Measurements from ENCODE around the gene LRP3.
A peak's percentile ranks its signal among the peaks of the same experiment; 100 is the strongest.
"Not testable (repeated sequence)": the region's sequence is repeated elsewhere in the genome, so short reads cannot be mapped to it uniquely, and the experiment has no call there.

The LRP3 gene

DNA sequence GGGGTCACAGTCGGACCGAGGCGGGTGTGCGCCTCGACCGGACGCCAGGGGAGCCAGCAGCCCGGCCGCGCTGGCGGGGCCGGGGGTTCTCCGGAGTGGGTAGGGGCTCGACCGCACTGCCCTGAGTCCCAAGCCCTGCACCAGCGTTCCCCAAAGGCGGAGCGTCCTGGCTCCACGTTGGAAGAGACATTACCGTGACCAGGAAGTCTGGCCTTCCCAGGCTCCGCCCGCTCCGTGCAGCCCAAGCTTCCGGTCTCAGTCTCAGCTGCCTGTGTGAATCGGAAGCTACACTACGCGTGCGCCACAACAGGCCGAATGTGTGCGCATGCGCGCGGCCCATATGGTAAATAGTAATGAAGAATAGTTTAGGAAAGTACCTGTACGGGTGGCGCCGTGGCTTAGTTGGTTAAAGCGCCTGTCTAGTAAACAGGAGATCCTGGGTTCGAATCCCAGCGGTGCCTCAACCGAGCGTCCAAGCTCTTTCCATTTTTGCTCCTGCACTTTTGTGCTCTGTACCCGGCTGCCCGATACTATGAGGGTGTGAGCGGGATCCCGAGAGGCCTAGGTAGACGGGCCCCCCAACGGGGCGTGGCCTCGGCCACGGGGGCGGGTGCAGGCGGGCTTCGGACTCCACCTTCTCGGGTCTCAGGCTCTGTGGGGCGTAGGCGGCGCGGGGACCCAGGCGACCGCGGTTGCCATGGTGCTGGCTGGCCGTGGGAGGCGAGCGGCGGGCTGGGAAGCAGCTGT lies 17.3 kb upstream of the LRP3 start:
- peak; percentile 96 for DNase-seq

DNA sequence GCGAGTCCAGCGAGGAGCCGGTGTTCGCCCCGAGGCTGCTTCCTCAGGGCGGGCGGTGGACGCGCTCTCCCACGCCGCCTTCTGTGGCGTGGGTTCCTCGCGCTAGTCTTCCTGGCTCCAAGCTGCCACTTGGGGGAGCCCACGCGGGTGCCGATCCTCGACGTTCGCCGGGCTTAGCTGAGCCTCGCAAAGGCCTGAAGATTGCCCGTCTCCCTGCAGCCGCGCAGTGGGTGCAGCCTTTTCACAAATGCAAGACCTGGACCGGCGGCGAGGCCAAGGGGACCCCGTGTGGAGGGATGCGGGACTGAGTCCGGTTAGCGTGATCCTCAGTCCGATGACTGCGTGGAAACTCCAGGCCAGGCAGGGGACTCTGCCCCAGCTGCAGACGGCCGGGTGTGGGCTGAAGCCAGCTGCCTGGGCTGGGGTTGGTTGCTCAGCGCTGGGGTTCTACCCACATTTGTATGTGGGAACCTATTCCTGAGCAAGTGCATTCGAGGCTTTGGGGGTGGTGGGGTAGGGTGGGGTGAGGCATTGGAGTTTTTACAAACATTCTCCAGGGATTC lies 16.6 kb upstream of the LRP3 start:
- DNase-seq: no peak

DNA sequence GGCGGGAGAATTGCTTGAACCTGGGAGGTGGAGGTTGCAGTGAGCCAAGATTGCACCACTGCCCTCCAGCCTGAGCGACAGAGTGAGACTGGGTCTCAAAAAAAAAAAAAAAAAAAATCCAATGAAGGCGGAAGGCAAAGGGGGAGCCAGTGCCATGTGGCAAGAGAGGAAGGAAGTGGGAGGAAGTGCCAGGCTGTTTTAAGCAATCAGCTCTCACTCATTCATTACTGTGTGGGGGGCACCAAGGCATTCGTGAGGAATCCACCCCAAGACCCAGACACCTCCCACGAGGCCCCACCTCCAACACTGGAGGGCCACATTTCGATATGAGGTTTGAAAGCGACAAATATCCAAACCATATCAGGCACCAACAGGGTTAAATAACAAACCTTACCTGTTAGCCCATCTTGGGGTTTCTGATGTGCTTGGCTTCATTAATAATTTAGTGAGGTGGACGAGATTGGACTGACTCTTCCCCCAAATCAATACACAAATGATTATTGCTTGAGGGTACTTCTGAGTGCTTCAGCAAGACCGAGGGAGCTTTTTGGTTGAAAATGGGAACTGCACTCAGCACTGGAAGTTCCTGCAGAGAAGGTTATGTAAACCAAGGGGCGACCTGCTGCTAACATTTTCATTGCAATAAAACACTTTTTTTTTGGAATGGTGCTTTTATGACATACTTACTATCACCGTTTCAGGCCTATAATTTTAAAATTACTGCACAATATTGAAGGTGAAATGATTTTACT lies 7.5 kb upstream of the LRP3 start:
- peak; percentile 16 for DNase-seq

DNA sequence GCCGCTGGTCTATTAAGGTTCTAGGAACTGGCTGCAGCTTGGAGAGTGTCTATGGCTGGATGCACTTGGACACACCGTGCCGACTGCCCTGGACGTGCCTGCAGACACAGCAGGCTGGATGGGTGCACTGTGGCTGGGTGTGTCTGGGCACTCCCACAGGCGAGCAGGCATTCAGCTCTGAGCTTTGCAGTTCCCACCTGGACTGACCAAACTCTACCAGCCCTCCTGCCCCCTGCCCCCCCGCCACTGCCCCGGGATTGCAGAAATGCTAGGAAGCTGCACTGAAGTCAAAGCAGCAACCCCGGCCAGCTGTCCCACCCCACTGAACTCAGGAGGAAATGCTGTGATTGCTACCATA lies 7.0 kb upstream of the LRP3 start:
- no peak for DNase-seq

DNA sequence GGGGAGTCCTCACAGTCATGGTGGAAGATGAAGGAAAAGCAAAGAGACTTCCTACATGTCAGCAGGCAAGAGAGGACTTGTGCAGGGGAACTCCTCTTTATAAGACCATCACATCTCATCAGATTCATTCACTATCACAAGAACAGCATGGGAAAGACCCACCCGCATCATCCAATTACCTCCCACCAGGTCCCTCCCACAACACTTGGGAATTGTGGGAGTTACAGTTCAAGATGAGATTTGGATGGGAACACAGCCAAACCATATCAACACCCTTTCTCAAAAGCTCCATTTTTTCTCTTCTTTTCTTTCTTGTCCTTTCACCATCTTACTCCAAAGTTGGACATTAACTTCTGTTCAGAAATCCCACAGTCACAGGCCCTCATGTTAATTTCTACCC lies 4.7 kb upstream of the LRP3 start:
- no peak for DNase-seq

DNA sequence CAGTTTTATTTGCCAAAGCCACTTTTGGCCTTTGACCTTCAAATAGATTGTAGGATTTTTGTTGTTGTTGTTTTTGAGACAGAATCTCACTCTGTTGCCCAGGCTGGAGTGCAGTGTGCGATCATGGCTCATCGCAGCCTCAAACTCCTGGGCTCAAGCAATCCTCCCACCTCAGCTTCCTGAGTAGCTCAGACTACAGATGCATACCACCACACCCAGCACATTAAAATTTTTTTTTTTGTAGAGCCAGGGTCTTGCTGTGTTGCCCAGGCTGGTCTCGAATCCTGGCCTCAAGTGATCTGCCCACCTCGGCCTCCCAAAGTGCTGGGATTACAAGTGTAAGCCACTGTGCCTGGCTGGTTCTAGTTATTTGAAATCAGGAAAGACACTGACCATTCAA lies 3.0 kb upstream of the LRP3 start:
- not testable (repeated sequence) for DNase-seq

DNA sequence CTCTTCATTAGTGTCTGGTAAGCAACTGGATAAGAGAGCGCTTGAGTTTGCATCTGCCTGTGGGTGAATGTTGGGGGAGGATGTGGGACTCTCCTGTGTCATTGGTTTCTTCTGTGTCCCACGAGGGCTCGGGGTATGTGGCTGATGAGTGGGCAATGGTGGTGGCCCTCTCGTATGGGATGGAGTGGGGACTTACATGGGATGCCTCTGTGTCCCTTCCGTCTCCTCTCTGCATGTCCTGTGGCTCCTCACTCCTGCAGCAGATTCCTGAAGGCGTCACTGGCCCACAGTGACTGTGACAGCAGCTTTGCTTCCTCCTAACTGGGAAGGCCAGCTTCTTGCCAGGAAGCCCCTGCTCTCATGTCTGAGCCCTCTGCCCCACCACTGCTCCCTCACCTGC lies 2.6 kb upstream of the LRP3 start:
- no peak for DNase-seq

DNA sequence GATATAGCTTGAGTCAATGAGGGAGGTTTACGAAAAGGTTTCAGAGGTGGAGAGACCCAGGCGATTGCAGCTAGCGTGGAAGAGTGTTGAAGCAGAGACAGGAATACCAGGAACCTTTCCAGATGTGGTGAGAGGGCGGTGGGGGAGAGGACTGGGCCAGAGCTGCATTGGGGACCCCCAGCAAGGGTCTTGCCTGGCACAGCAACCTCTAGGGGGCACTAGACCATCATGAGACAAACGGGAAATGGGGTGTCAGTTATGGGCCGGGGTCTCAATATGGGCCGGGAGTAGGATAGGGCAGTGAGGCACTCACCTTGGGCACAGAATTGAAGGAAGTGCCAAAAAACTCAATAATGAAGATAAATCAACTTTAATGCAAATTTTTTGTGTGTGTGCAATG lies 2.1 kb upstream of the LRP3 start:
- DNase-seq: no peak

DNA sequence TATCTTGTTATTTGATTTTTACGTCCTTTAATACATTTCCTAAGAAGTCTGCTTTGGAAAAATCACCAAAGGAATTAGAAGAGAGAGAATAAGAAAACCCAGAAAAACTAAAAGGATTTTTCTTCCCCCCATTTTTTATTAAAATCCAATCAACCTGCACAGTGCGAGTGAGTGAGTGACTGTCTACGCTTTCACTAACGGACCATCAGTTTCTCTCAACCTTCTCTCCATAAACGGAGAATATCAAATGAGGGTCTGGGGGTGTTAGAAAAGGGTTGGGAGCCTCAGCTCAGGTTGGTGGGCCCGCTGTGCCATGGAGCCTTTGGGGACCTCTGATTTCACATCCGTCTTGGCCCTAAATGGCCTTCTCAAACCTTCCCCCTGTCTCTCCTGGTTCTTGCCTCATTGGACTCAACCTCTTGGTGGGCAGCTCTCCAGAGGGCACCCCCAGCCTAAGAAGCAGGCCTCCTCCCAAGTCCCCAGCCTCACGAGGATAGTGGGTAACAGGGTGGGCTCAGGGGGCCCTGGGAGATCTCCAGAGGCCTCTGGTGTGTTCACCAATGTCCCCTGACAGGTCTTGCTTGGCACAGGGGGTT lies 763 bp upstream of the LRP3 start:
- DNase-seq: no peak

DNA sequence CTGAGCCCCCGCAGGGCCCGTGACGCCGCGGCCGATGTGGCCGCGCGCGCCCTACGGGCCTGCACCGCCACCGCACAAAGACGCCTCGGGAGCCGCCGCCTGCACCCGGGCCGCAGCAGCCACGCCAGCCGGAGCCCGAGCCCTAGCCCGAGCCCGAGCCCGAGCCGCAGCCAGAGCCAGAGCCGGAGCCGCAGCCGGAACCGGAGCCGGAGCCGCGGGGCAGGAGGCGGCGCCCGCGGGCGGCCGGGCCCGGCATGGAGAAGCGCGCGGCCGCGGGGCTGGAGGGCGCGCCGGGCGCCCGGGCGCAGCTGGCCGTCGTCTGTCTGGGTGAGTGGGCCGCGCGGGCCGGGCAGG lies 379 bp downstream of the LRP3 start:
- DNase-seq: no peak

DNA sequence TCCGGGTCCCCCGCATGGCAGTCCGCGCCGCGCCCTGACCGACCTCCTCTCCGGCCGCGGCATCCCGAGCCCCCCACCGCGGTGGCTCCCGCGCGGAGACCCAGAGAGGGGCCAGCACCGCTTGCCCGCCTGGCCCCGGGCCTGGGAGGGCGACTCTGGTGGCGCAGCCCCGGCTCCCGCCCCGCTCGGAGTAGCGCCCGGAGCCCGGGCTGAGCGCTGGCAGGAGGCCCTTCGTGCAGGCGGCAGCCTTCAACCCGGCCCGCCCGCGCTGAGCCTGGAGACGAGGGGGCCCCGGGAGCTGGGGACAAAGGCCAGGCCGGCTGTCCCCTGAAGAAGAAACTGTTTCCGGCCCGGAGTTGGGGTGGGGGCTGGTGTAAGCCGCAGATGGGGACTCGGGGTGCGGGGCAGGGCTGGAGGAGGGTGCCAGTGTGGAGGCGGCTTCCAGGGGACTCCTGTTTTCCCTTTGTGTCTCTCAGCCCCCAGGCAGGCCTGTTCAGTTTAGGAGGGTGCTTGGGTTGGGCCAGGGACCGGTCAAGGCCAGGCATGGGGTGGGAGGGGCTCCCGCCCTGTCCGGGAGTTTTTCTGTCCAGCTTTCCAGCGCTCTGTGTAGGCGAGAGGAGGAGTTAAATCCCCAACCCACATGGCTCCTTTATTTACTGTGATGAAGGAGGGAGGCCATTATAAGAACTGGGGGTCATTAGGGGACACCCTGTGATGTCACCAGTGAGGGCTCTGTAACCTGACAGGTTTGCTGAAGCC lies 935 bp downstream of the LRP3 start:
- no peak for DNase-seq

DNA sequence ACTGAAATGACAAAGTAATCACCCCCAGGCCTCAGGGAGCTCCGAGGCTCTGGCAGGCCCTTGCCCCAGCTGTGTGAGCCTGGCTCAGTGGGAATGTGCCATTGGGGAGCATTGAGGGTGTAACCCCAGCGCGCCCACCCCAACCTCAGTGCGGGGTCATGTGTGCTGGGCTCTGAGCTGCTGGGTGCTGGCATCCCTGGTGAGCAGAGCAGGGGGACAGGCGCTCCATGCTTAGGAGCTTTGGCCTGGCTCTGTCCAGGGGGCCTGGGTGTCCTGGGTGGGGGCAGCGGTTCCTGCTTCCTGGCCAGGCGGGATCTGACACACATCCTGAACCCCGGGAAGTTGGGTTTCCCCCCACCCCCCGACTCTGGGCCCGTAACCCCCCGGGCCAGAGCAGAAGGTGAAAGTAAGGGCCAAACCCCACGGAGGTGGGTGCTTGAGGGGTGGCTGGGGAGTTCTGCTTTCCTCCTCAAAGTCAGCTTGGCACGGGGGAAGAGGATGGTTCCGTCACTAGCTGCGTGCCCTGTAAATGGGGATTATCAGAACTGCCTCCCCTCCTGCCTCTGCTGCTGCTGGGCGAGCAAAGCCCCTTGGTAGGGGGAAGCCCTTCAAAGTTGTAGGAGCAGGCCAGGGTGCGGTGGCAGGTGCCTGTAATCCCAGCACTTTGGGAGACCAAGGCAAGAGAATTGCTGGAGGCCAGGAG lies 1.7 kb downstream of the LRP3 start:
- DNase-seq: no peak

DNA sequence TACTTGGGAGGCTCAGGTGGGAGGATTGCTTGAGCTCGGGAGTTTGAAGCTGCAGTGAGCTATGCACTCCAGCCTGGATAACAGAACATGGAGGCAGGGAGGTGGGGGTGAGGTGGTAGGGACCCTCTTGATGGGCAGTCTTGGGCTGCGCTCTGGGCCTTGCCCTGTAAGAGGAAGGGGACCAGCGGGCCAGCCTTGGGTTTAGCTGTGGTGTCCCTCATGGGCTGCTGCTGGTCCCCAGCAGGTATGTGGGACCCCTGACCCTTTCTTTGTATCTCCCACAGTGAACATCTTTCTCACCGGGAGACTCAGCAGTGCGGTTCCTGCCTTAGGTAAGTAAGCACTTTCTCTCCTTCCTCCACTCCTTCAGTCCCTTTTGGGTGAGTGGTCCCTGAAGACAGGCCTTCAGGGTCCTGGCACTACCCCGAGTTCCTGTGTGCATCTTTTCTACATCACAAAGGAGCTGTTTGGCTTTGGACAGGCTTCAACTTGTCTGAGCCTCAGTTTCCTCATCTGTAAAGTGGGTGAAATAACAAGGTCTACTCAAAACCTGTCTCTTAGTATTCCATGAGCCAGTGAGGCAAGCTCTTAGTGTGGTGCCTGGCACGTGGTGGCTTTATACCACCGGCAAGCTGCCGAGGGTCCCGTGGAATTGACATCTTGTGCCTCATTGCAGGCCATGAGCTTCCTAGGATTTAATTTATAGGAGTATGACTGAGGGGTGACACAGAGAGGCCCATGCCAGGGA lies 2.5 kb downstream of the LRP3 start:
- no peak for DNase-seq

DNA sequence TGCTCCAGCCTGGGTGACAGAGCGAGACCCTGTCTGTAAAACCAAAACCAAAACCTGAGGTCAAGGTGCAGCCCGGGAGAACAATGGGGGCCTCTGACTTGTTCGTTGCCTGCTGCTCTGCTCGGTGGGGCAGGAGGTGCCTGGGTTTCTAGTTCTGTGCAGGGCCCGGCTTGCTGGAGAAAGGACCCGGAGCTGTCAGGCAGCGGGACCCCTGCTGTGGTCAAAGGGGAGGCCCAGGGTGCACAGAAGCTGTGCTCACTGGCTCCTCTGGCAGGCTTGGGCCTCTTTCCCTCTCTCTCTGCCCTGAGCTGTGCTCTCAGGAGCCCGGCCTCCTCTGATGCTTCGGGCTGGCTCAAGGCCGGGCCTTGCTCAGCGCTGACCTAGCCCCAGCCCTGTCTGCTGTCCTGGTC lies 3.5 kb downstream of the LRP3 start:
- DNase-seq: no peak

DNA sequence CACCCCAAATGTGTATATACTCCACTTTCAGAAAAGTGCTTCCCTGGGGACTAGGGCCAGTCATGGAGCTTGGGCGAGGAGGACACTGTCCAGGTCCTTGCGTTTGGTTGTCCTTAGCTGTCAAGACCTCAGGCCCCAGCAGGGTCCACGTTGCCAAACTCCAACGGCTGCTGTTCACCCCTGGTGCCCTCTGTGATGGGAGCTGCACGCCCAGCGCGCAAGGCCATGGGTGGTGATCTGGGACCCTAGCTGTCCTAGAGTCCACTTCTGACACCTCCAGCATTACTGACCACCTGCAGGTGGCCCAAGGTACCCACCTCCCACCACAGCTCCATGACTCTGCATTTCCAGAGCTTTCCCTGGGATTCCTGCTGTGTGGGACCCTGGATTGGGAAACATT lies 4.0 kb downstream of the LRP3 start:
- DNase-seq: no peak

DNA sequence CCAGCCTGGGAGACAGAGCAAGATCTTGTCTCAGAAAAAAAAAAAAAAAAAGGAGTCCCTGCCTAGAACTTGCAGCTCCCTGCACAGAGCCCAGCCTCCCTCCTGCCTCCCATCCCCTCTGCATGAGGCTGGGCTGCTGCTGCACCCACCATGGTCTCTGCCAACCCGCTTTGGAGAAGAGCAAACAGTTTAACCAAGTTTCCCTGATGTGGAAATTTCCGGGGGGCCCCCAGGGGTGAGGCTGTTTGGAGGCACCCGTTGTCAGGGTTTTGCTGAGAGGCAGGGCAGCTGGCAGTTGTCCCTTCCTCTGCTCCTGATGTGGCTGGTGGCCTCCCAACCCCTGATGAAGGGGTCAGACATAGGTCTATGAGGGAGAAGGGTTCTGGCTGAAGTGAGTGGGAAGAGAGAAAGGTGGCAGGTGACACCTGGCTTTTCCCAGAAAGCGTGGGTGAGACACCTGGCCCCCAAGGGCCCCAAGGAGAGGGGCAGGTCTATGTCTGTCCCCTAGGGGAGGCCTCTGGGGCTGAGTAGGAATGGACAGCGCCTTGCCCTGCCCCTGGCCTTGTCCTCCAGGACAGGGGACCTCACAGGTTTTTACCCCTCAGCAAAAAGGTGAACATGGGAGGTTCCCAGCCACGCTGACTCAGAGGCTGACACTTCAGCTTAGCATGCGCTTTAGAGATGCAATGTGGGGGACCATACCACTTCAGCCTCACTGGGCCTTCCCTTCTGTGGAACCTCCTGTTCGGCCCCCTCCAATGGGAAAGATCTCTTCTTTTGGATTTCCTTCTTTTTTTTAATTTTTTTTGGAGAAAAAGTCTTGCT lies 5.5 kb downstream of the LRP3 start:
- no peak for DNase-seq

DNA sequence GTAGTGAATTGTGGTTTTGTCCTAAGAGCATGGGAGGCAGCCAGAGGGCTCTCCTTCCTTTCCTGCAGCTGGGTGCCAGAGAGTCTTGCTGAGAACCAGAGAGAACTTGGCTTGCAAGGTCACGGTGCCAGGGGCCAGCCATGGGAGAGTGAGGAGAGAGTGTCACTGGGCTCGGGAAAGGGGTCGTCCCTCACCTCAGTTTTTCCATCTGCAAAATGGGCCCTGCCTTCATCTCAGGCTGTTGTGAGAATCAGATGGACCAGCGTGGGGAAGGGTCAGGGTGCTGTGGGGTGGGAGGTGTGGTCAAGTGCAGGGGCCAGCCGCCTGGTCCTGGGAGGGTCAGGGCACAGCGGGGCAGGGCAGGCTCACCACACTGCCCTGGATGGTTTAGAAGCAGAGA lies 7.3 kb downstream of the LRP3 start:
- DNase-seq: no peak

DNA sequence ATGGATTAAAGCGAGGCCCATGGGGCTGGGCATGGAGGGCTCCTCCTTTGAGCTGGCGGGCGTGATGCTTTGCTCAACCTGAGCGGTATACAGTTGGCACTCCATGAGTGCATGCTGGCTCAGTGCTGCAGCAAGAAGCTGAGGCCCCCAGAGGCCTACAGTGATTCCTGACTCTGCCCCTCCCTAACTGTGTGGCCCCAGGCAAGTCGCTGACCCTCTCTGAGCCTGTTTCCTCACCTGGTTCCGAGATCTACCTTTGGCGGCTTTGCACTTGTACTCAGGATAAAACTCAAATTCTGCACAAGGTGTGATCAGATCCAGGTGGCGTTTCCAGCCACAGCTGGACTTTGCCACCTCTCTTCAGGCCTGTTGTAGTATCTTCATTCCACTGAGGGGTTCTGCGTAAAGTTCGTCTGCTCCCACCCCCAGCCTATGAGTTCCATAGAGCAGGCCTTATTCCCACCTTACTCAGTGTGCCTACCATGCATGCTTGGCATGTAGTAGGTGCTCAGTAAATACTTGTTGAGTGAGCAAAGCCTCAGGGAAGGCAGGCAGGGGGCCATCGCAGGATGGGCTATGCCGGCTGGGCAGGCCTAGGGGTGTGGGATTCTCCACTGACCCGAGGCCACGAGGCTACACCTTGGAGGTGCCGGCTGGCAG lies 7.9 kb downstream of the LRP3 start:
- DNase-seq: no peak

DNA sequence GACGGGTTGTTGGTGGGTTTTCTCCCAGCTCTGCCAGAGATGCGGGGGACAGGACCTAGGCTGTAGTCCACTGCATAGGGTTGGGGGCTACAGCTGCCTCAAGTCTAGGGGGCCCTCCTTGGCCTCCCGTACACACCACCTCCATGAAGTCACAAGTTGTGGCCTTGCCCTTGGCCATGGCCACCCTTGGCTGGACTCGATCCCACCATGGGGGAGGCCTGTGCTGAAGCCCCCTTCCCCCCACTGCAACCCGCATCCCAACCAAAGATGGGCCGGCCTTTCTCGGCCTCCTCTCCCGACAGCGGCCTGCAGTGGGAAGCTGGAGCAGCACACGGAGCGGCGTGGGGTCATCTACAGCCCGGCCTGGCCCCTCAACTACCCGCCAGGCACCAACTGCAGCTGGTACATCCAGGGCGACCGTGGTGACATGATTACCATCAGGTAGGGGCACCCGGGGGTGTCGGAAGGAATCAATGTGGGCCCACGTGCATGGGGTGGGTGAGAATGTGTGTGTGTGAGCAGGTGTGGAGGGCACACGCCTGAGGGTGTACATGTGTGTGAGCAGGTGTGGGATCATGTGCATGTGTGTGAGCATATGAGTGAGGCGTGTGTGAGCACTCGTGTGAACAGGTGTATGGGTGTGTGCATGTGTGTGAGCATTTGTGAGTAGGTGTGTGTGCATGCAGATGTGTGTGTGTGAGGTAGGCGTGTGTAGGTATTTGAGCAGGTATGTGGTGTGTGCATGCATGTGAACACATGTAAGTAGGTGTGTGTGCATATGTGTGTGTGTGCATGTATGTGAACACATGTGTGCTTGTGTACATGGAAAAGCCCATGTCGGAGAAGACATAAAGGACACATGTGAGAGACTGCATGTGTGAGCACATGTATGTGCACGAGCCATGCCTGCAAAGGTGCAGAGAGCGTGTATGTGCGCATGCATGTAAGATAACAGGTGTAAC lies 8.7 kb downstream of the LRP3 start:
- DNase-seq: no peak

Measured in midbrain (tissue), 1 donor.